G401 (cell line): ENCODE data around the gene VPS13D. TPM values are rescaled to one million over a fixed set of nuclear protein-coding genes. Genes with fewer than 3 reads are reported as not detected.

Experiments used
- DNase-seq: peaks from one replicate; pipeline ENCODE4 v3.0.0-alpha.2; 2015; ENCODE audit warnings: low spot score
- in situ Hi-C: cut with HindIII; loops from 2 replicates; pipeline ENCODE4 v1.10.0; 2016; ENCODE audit warnings: low sequenced_read_pairs, mixed read lengths
- total RNA-seq: library from RNA; depleted of rRNA; stranded (reverse); fragments of >200 nt; shearing (Covaris generic); gene quantifications from 2 replicates; pipeline ENCODE4 v1.2.3, GENCODE V29; 2014

VPS13D gene
- total RNA-seq, 1 experiment from 2014 or later = 11.4 TPM

DNA sequence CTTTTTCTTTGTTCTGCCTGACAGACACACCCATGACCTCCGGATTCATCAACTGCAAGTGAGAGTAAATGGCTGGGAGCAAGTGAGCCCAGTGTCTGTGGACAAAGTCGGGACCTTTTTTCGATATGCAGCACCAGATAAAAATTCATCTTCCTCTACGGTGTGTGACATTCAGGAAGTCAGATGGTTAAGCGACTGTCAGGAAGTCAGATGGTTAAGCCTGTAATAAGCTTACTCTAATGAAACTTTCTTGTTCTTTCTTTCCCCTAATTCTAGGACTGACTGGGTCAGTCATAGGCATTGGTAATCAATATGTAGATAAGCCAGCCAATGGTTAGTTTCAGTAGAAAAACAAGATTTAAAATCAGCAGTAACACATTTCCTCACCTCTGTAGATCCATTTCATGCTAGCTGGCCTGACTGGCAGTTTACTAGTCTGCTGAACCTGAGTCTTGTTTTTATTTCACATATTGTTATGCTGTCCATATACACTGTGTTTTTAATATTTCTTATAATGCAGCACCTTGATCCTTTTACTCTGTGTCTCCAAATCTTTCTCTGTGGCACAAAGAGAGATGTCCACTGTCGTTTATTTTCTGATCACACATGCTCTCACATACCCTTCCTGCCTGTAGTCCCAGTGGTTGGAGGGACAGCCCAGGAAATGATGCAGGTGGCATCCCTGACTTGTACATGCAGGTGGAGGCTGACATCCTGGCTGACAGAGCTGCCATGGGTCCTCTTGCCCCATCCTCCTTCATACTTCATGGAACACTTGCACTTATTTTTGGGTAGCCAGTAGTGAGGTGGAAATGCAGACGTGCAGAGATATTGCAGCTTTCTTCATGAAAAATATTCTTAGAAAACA lies 115.8 kb downstream of the VPS13D start:
- in situ Hi-C loops = no loop called here
- DNase-seq = no peak

DNA sequence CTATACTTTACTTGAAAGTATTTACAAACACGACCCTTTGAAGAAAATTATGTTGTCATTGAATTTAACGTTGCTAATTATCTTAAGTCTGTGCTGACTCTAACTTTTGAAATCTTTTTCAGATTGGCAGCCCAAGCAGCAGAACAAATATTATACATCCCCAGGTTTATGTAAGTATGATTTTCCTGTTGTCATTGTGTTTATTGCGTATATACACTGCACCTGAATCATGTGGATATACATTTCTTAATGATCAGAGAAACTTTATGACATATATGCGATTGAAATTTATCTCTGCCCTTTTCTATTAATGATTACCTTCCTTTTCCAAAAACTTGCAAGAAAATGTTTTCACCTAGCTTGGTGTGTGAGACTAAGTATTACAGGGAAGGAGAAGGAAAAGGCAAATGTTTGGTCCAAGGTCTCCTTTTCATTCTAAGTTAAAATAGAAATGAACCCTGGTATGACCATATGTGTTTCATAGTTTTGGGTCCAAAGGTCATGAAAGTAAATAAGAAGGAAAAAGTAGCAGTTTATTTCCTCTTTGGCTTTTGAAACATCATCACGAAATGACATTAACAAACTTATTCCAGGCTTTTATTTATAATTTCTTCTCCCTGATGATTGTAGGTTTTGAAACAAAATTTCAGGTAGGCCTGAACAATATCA lies 116.8 kb downstream of the VPS13D start:
- no peak for DNase-seq
- in situ Hi-C loops = no loop called here

DNA sequence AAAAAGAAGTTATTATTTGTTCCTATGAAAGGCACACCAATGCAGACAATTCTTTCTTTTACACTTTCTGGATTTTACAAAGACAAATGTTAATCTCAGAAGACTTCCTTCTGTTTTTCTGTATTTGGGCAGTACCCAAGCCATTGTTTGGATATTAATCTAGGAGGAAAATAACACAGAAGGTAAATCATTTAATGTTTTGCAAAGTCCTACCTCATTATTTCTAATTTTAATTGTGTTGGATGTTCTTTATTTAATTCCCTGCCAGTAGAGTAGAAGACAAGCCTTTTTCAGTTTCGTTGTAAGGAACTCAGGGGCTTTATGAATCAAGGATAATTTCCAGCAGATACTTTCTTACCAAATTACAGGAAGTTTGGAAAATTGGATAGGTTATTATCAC lies 118.3 kb downstream of the VPS13D start:
- DNase-seq = no peak
- in situ Hi-C loops = no loop called here

DNA sequence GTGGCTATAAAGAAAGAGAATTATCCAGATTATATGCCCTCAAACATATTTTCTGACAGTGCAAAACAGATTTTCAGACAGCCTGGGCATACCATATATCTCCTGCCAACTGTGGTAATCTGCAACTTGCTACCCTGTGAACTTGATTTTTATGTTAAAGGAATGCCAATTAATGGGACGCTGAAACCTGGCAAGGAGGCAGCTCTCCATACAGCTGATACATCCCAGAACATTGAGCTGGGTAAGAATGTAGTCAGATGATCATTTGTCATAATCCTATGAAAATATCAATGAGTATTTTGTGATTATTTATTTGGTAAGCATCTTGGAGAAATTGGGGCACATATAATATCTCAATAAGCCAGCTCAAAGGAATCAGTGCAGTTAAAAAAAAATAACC lies 124.2 kb downstream of the VPS13D start:
- DNase-seq = no peak
- in situ Hi-C loops = no loop called here

DNA sequence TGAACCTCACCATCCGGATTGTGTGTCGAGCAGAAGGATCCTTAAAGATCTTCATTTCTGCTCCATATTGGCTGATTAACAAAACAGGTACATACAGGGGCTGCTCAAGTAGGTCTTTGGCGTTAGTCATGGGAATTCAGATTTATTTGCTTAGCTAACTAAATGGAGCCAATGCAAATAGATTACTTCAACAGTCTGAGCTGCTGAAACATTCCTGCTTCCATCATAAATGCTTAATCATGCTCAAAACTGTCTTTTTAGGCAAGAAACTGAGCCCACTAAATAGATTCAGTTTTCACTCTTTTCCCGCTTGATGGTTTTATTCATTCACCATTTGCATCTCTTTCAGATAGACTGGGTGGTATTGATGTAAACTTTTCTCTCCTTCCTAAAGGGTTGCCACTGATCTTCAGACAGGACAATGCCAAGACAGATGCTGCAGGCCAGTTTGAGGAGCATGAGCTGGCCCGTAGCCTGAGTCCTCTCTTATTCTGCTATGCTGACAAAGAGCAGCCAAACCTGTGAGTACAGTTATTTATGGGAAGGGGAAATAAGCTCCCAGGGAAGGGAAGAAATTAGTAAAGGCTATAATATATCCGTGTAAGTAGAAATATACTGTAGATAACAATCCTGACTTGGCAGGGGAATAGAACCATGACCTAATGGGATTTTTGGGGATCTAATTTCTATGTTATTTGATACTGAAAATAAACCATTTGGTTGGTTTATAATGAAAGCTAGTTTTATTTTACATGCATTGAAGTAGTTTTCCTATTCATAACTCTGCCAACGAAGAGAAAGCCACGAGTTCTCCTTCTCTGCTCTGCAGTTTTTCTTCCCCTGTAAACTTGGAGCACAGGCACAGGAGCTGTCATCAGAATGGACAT lies 126.4 kb downstream of the VPS13D start:
- DNase-seq = no peak
- in situ Hi-C loops = no loop called here

DNA sequence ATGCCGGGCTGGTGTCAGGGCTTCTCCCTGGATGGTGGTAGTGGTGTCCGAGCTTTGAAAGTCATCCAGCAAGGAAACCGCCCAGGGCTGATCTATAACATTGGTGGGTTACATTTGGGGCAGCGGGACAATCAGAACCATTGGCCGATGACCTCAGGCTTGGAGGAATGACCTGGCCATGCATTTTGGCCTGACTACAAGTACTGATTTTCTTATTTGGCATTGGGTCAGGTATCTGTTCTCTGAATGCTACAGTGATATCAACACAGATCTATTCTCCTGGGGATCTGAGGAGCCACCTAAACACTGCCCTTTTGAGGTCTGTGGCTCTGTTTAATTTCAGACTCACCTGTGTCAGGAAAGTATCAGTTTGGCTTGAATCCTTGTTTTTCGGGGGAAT lies 128.7 kb downstream of the VPS13D start:
- DNase-seq = no peak
- in situ Hi-C loops = no loop called here

DNA sequence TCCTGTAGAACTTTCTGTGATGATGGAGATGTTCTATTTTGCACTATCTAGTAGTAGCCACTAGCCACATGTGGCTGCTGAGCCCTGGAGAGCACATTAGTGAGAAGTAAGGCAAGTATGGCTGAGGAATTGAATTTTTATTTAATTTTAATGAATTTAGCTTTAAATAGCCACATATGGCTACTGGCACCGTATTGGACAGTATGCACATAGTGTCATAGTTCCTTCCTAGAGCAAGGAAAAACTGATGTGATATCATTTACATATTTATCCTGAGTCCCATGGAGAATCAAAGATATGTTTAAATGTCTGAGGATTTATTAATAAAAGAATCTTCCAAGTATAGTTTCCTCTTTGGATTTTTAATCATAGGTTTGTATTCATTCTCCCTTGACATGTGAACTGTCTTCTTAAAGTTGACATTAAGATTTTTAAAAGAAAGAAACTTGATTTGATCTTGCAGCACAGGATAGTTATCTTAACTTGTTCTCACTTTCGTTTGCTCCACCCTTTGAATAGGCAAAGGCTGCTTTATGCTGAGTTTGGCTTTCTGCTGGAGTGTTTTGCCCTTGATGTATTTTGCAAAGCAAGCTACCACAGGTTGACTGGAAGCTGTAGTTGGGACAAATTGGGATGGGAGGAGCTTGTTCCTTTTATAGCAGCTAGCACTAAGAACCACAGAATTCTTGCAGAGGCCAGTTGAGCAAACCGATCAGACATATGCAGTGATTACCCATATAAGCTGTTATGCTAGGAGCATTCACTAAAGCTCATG lies 129.7 kb downstream of the VPS13D start:
- in situ Hi-C loops = no loop called here
- no peak for DNase-seq

DNA sequence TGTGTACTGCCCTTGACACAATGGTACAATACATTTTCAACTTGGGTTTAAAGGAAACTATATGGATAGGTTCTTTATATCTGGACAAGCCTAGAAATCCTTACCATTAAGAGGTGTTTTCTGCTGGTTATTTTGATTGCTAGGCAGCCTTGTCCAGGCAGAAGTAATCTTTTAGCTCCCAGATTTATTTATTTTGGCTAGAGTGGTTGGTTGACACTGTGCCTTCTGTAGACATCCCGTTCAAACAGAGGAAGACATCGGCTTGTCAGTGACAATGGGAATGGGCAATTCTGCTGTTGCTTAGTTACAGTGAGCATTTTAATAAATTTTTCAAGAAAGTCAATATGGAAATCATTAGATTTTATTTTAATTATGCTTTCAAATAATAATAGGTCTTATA lies 138.8 kb downstream of the VPS13D start:
- in situ Hi-C loops = no loop called here
- no peak for DNase-seq

DNA sequence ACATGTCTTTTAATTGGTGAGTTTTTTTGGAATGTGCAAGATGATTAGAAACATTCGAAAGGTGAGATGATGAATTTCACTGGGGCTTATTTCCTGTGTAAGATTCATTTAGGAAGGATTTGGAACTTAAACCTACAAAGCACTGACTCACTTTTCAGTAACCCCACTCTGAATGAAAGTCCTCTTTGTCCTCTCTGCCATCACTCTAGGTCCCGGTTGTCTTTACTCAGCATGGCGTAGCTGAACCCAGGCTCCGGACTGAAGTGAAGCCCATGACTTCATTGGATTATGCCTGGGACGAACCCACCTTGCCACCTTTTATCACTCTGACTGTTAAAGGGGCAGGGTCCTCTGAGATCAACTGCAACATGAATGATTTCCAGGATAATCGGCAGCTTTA lies 139.4 kb downstream of the VPS13D start:
- in situ Hi-C loops = no loop called here
- DNase-seq = no peak

DNA sequence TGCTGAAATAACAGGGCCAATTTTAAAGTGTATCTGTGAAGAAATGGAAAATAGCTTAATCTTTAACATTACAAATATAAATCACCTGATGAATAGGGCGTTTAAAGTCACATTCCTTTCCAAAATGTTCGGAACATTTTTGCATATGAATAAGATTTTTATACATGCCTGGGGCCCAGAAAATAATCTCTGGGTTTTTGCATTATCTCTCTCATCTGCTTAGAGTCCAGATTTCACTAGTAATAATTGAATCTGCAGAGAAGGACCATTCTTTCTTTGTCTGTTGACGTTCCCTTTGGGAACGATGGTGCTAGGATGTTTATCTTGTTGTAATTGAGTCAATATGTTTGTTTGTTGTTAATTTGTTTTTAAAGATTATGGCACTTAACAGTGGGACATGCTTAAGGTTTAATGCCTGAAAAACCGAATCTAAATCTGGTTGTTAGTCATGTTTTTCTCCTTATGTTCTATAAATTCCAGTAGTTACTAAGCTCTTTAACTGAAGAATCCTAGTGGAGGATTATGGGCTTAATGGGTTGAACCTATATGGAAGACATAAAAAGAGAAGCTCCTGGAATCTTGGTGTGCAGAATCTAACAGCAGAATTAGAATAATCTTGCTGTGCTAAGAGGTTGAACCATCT lies 140.6 kb downstream of the VPS13D start:
- no peak for DNase-seq
- in situ Hi-C loops = no loop called here

DNA sequence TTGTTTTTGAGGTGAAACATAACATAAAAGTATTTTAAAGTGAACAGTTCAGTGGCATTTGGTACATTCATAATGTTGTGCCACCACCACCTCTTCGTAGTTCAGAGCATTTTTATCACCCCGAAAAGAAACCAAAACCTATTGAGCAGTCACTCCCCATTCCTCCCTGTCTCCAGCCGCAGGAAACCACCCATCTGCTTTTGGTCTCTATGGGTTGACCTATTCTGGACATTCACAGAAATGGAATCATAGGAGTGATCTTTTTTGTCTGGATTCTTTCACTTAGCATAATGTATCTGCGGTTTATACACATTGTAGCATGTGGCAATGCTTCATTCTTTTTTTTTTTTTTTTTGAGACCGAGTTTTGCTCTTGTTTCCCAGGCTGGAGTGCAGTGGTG lies 141.2 kb downstream of the VPS13D start:
- in situ Hi-C loops = no loop called here
- no peak for DNase-seq

DNA sequence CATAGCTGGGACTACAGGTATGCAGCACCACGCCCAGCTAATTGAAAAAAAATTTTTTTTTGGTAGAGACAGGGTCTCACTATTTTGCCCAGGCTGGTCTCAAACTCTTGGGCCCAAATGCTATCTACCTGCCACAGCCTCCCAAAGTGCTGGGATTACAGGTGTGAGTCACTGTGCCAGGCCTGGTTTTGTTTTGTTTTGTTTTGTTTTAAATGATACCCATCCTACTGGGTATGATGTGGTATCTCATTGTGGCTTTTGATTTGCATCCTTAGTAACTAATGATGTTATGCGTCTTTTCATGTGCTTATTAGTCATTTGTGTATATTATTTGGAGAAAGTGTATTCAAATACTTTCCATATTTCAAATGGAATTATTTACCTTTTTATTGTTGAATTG lies 142.3 kb downstream of the VPS13D start:
- no peak for DNase-seq
- in situ Hi-C loops = no loop called here

DNA sequence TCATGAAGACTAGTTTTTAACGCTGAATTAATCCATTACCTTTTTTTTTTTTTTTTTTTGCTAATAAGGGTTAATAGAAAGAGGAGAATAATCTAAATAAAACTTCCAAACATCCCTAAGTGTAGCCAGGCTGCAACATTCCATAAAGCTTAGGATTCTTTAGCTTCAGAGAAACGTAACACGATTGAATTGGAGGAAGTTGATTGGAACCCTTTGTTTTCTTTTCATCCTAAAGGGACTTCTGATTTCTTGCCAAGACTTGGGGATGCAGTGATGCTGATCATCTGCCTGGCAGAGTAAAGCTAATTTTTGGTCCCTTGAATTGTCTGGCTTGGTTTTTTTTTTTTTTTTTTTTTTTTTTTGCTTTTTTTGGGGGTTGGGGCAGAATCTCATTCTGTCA lies 142.9 kb downstream of the VPS13D start:
- in situ Hi-C loops = no loop called here
- no peak for DNase-seq

DNA sequence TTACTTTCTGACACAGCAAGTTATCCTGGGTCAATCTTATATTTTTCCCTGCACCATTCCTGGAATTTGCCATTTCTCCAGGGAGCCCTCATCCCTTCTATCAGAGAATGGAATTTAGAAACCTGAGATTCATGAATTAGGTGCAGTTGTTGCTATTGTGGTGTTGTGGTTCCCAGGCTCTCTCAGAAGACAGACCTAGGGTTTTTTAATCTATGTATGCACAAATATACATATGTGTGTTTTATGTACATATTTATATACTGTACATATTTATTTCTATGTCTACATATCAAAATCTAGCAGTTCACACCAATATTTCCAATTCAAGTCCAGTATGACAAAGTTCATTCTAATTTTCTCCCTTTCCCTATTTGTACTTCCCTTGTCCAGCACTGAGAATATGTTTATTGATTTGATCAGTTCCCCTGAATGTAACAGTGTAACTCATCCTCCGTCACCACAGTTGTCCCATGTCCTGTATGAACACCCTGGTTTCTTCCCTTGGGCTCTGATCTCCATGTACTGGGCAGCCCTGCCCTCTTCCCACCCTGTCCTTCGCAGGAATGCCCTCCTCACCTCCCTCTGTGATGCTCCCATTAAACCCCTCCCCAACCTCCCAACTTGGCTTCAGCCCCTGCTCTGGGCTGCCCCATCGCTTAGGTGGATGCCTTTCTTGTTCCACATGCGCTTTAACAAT lies 145.5 kb downstream of the VPS13D start:
- in situ Hi-C loops = no loop called here
- DNase-seq = no peak

DNA sequence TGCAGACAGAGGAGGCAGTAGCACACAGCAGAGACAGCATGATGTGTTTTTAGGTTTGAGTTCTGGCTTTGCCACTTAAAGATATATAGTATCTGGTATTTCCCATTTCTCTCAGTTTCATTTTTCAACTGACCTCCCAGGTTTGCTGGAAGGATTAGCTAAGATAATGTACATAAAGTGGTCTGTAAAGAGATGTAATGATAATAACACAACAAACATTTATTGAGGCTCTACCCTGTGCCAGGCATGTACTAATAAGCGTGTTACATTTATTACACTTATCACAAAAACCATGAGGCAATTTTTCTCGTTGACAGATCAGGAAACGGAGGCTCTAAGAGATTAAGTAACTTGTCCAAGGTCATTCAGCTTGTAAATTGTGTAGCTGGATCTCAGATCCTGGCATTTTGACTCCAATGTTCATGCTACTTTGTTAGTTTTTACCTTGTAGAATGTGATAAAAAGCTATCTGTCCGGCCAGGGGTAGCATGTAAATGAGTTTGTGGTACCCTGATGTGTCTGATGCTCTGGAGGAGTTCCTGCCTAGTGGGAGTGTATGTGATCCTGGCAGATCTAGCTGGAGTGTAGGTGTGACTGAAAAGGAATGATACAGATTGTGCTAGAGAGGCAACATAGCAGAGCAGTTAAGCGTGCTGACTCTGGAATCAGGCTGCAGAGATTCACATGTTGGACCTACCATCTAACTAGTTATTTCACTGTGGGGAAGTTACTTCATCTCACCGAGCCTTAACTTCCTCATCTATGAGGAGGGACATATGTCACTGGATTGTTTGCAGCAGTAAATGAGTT lies 146.6 kb downstream of the VPS13D start:
- no peak for DNase-seq
- in situ Hi-C loops = no loop called here

DNA sequence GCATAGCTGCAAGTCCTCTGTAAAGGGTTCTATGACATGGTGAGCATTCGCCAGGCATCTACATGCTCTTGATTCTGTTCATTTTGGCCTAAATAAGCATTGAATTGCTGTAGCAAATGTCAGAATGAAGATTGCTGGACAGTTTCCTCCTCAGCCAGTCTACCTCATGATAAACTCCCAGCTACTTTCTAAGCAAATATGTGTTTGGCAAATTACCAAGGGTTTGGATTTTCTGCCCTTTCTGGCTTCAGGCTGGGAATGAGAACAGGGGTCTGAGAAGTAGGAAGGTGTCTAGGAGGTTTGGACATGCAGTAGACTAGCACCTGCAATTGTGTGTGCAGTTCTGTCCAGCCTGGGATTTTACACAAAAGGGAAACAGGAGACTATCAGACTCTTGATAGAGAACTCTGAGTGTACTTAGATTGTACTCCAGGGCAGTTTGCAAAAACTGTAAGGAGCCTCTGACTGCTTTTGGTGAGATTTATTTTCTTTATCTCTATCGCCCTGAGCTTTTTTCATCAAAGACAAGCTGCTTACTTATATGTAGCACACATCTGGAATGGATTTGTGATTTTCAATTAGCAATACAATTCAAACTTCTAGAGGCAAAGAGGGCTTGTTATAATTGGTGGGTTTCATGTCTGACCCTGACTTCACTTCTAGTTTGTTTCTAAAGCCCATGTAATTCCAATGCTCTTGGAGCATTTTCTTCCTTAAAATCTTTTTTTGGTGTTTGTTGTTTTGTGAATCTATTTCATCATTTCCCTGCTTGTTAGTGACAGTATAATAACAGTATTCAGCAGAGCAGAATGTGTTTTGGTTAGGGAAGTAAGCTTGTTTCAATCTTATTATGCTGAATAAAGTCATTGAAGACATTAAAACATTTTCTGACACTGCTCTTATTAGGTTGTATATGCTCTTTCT lies 150.8 kb downstream of the VPS13D start:
- DNase-seq = no peak
- in situ Hi-C loops = no loop called here
